GM23338 (cell line): Measurements from ENCODE around the gene SHISA9.

Source experiments
- CREB1 ChIP-seq: fragments of 250-450 bp; sonication (Bioruptor Pico); IDR thresholded peaks from 2 replicates; pipeline ENCODE4 v1.5.0; 2020; ENCODE audit warnings: low read depth, mild to moderate bottlenecking, moderate library complexity
- CTCF ChIP-seq, 2 experiments: fragments of 200-600 bp in 1 of 2; sonication (generic) in 1 of 2; conservative IDR thresholded peaks; 2 replicates each; pipeline versions ENCODE4 v1.5.1 to v1.6.1; 2016 to 2017; ENCODE audit warnings: antibody characterized with exemption in 2 of 2, low read depth in 2 of 2, mild to moderate bottlenecking in 2 of 2, moderate library complexity in 1 of 2
- ETS1 ChIP-seq: IDR thresholded peaks from 2 replicates; pipeline ENCODE4 v1.6.1; 2016; ENCODE audit warnings: antibody characterized with exemption
- EZH2 ChIP-seq: fragments of 200-600 bp; sonication (generic); IDR thresholded peaks from one replicate; pipeline ENCODE4 v1.8.0; 2017; ENCODE audit warnings: antibody characterized with exemption, mild to moderate bottlenecking, low read depth; ENCODE audit not compliant: unreplicated experiment
- EZH2phosphoT487 ChIP-seq: fragments of 200-600 bp; sonication (generic); IDR thresholded peaks from one replicate; pipeline ENCODE4 v1.8.1; 2018; ENCODE audit warnings: antibody characterized with exemption; ENCODE audit not compliant: unreplicated experiment
- JUNB ChIP-seq: IDR thresholded peaks from one replicate; pipeline ENCODE4 v1.6.1; 2016; ENCODE audit warnings: antibody characterized with exemption; ENCODE audit not compliant: unreplicated experiment
- NANOG ChIP-seq: IDR thresholded peaks from 2 replicates; pipeline ENCODE4 v1.6.1; 2016; ENCODE audit warnings: antibody characterized with exemption, borderline replicate concordance
- POLR2AphosphoS5 ChIP-seq: IDR thresholded peaks from 2 replicates; pipeline ENCODE4 v1.6.1; 2016; ENCODE audit warnings: antibody characterized with exemption, low read depth
- REST ChIP-seq: IDR thresholded peaks from one replicate; pipeline ENCODE4 v1.6.1; 2018; ENCODE audit warnings: antibody characterized with exemption; ENCODE audit not compliant: unreplicated experiment
- ZNF462 ChIP-seq: fragments of 250-450 bp; sonication (Bioruptor Pico); IDR thresholded peaks from 2 replicates; pipeline ENCODE4 v1.5.0; 2020; ENCODE audit warnings: mild to moderate bottlenecking, moderate library complexity

- TF ChIP-seq CTCF (conservative IDR thresholded peaks at IDR 0.05; ENCODE audit: low read depth in 2 of 2) (no peak), POLR2AphosphoS5 (no peak), EZH2 (no peak), REST (no peak), EZH2phosphoT487 (no peak), NANOG (no peak), ZNF462 (no peak), JUNB (no peak), CREB1 (no peak), ETS1 (no peak)
These were observed 5.5 kb downstream of the SHISA9 start for GRCh38 chr16:12906765-12907516.
